Measurements from ENCODE around the gene SRPK2.

GRCh38 chr7:105387508-105388355, 989 bp downstream of the SRPK2 start:
- TF ChIP-seq POLR2AphosphoS5 (IDR thresholded peaks at IDR 0.05) (peak in 1 of 2 donors; percentile 31), CTCF (IDR thresholded peaks at IDR 0.05) (peak; percentile 4 to 21 (median 15)), POLR2A (IDR thresholded peaks at IDR 0.05; ENCODE audit: low read depth) (no peak), EP300 (IDR thresholded peaks at IDR 0.05) (no peak)
